ENCODE measurements around the gene ZNF681. TPM values are rescaled to one million over a fixed set of nuclear protein-coding genes. Genes with fewer than 3 reads are reported as not detected.
"Not testable (repeated sequence)": the region's sequence is repeated elsewhere in the genome, so short reads cannot be mapped to it uniquely, and the experiment has no call there.

The ZNF681 gene
- total RNA-seq, 4 donors from 2014 or later, result 0.65 to 1.1 (median 0.91) TPM

DNA sequence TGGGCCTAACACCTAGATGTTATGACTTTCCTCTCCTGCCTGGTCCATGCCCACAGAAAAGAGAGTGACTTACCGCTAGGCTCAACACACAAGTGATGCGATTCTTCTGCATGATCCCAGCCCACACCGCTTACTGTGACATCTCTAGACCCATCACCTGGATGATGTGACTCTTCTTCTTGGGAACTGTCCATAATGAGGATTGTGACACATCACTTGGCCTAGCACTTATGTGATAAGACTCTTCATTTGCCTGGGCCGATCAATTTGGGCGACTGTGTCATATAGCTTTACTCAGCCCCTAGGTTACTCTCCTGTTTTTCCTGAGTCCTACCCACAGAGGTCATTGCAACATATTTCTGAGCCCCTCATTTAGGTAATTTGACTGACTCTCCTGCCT, 19.9 kb upstream of the ZNF681 start:
- Histone ChIP-seq H3K36me3 (peaks cover 0 to 9% (median 0%) of the 10 kb centered on the region in 4 donors), H3K9me3 (no peaks in the 10 kb centered on the region), H3K4me3 (no peak overlapping the region), H3K4me1 (no peaks in the 10 kb centered on the region), H3K27me3 (no peaks in the 10 kb centered on the region), H3K27ac (replicated peaks in 1 of 4) (no peak overlapping the region)
- 94% methylated on average over 5 of the region's 5 CpGs for WGBS
- TF ChIP-seq EP300 (IDR thresholded peaks at IDR 0.05) (no peak), POLR2AphosphoS5 (IDR thresholded peaks at IDR 0.05) (no peak)
- TF ChIP-seq, protein P1, sequence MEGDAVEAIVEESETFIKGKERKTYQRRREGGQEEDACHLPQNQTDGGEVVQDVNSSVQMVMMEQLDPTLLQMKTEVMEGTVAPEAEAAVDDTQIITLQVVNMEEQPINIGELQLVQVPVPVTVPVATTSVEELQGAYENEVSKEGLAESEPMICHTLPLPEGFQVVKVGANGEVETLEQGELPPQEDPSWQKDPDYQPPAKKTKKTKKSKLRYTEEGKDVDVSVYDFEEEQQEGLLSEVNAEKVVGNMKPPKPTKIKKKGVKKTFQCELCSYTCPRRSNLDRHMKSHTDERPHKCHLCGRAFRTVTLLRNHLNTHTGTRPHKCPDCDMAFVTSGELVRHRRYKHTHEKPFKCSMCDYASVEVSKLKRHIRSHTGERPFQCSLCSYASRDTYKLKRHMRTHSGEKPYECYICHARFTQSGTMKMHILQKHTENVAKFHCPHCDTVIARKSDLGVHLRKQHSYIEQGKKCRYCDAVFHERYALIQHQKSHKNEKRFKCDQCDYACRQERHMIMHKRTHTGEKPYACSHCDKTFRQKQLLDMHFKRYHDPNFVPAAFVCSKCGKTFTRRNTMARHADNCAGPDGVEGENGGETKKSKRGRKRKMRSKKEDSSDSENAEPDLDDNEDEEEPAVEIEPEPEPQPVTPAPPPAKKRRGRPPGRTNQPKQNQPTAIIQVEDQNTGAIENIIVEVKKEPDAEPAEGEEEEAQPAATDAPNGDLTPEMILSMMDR (IDR thresholded peaks at IDR 0.05), result no peak
- peak; percentile 57 for DNase-seq (ENCODE audit: extremely low spot score)
- intact Hi-C loops (cut with DNase I), result no loop called here

DNA sequence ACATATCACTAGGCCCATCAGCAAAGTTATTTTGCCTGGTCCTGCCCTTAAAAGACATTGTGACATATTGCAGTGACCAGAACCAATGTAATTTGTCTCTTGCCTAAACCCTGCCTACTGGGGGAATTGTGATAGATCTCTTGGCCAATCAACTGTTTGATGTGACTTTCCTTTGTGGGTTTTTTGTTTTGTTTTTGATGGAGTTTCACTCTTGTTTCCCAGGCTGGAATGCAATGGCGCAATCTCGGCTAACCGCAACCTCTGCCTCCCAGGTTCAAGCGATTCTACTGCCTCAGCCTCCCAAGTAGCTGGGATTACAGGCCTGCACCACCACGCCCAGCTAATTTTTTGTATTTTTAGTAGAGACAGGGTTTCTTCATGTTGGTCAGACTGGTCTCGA, 19.3 kb upstream of the ZNF681 start:
- H3K36me3 ChIP-seq; H3K4me3 ChIP-seq; H3K9me3 ChIP-seq; H3K27me3 ChIP-seq; DNase-seq (ENCODE audit: extremely low spot score); H3K4me1 ChIP-seq; intact Hi-C loops (cut with DNase I); H3K27ac ChIP-seq (replicated peaks in 1 of 4): not testable (repeated sequence)
- 98% methylated on average over 6 of the region's 6 CpGs for WGBS

DNA sequence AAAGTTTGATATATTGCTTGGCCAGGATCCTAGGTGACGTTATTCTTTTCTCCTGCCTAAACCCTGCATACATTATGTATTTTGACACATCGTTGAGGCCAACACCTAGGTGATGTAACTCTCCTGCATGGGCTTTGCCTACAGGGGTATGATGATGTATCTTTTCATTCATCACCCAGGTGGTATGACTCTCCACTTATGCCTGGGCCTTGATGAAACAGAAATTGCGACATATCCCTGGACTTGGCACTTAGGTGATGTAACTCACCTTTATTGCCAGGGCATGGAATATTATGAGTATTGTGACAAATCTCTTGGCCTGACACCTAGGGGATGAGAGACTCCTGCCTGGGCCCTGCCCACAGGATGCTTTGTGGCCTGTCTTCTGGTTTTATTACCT, 18.5 kb upstream of the ZNF681 start:
- Histone ChIP-seq H3K36me3 (peaks cover 0 to 9% (median 0%) of the 10 kb centered on the region in 4 donors), H3K9me3 (no peaks in the 10 kb centered on the region), H3K27ac (replicated peaks in 1 of 4) (no peak overlapping the region), H3K27me3 (no peaks in the 10 kb centered on the region), H3K4me3 (no peak overlapping the region), H3K4me1 (no peaks in the 10 kb centered on the region)
- intact Hi-C loops (cut with DNase I), result no loop called here
- DNase-seq (ENCODE audit: extremely low spot score), result peak; percentile 10
- 83% methylated on average over 2 of the region's 3 CpGs for WGBS
- TF ChIP-seq EP300 (IDR thresholded peaks at IDR 0.05) (no peak), POLR2A (IDR thresholded peaks at IDR 0.05; ENCODE audit: low read depth) (no peak), POLR2AphosphoS5 (IDR thresholded peaks at IDR 0.05) (no peak)
- TF ChIP-seq, protein P1 (IDR thresholded peaks at IDR 0.05), result no peak

DNA sequence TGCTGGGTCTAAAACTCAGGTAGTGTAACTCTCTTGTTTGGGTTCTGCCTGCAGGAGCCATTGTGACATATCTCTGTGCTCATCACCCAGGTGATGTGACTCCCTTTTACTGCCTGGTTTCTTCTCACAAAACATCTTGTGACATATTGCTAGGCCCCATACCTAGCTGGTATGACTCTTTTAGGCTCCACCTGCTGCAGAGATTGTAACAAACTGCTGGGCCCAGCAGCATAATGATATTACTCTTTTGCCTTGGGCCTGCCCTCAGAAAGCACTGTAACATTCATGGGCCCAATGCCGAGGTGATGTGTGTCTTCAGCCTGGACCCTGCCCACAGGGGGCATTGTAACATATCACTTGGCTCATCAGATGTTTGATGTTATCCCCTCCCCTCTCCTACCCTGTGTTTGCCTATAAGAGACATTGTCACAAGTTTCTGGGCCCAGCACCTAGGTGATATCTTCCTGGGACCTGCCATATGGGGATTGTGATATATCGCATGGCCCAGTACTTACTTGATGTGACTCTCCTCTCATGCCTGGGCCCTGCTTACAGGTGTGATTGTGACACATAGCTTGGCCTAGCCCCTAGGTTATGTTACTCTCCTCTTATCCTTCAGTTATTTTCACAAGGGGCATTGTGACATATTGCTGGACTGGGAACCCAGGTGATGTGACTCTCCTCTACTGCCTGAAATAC, 18.0 kb upstream of the ZNF681 start:
- no peak overlapping the region for H3K4me3 ChIP-seq
- H3K36me3 ChIP-seq, result peaks cover 0 to 9% (median 0%) of the 10 kb centered on the region in 4 donors
- H3K27me3 ChIP-seq, result no peaks in the 10 kb centered on the region
- no peak for TF ChIP-seq POLR2AphosphoS5 (IDR thresholded peaks at IDR 0.05)
- TF ChIP-seq EP300 (IDR thresholded peaks at IDR 0.05), result no peak
- no peak for TF ChIP-seq POLR2A (IDR thresholded peaks at IDR 0.05; ENCODE audit: low read depth)
- TF ChIP-seq, protein P1 (IDR thresholded peaks at IDR 0.05), result no peak
- DNase-seq (ENCODE audit: extremely low spot score), result peak; percentile 70
- no peaks in the 10 kb centered on the region for H3K9me3 ChIP-seq
- H3K4me1 ChIP-seq, result no peaks in the 10 kb centered on the region
- WGBS, result 80% methylated on average over 1 of the region's 2 CpGs
- intact Hi-C loops (cut with DNase I), result no loop called here
- H3K27ac ChIP-seq (replicated peaks in 1 of 4), result no peak overlapping the region

DNA sequence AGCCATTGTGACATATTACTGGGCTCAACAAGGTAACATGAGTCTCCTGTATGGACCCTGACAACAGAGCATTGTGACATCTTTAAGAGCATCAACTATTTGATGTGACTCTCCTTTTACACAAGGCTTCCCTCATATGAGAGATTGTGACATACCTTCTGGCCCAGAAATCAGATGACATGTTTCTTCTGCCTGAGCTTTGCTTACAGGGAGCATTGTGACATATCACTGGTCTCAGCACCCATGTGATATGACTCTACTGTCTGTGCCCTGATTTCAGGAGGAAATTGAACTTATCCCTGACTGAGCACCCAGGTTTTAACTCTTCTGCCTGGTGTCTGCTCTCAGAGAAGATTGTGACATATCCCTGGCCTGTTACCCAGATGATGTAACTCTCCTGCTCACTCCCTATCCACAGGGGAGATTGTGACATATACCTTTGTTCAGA, 15.9 kb upstream of the ZNF681 start:
- Histone ChIP-seq H3K27me3 (no peaks in the 10 kb centered on the region), H3K4me1 (no peaks in the 10 kb centered on the region), H3K9me3 (no peaks in the 10 kb centered on the region), H3K27ac (replicated peaks in 1 of 4) (no peak overlapping the region), H3K4me3 (no peak overlapping the region), H3K36me3 (peaks cover 0 to 9% (median 0%) of the 10 kb centered on the region in 4 donors)
- DNase-seq (ENCODE audit: extremely low spot score), result peak; percentile 88
- TF ChIP-seq POLR2AphosphoS5 (IDR thresholded peaks at IDR 0.05) (no peak), POLR2A (IDR thresholded peaks at IDR 0.05; ENCODE audit: low read depth) (no peak), EP300 (IDR thresholded peaks at IDR 0.05) (no peak)
- TF ChIP-seq, protein P1 (IDR thresholded peaks at IDR 0.05), result no peak
- intact Hi-C loops (cut with DNase I), result no loop called here
